ENCODE results near the gene NECTIN1.

The NECTIN1 gene

DNA sequence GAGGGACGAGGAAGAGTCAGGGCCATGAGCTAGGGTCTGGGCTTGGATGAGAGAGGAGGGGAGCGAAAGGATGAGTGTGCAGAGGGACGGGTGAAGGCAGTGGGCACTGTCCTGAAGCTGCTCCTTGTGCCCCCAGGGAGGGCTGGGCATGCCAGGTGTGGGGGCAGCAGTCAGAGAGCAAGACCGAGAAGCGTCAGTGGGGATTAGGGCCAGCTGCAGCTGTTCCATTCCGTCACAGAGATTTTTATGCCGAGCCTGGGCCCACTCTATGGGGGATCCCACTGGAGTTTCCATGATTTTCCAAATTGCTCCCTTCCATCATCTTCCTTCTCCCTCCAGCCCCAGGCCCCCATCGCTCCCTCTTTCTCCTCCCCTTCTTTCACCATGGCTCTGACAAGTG lies 93.2 kb downstream of the NECTIN1 start:
- DNase-seq, result no peak

DNA sequence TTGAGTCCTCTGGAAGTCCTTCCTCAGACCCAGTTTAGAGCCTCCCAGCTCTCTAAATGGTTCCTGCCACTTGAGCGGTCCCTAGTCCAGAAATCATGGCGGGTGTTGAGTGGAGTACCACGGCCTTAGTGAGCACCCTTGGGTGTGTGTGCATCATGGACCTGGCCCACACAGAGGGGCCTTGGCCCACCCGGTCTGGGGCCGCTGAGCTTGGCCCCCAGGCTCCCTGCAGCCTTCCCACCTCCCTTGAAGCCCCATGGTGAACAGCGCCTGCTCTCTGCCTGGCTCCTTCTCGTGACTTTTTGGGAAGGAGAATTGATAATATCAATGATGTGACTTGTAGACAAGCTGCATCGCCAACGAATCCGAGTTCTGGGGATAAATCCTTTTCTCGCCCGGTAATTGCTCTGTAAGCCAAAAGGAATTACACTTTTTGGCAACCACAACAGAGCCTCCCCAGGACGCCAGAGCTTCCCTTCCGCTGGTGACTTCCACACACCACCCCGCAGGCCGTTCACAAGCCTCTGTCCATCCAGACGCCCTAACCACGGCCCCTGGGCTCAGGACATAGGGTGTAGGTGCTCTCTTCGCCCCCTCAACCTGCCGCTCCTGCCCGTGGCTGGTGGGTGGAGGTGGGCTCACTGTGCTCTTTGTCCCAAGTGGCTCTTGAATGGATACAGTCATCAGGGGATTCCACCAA lies 93.8 kb downstream of the NECTIN1 start:
- DNase-seq, result no peak

DNA sequence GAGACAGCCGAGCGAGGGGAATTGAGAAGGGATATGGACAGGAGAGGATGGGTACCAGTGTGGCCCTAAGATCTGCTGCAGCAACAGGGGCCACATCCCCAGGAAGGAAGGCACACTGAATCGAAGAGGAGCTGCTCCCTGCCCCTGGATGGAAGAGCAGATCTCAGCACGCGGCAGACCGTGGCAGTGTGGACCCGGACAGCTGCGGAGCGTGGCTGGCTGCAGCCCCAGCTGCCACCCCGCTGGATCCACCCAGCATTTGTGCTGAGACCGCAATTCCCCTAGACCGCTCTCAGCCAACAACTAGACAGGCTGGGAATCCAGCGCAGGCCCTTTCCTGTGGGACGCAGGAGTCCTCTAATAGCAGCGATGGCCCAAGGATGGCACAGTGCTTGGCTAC lies 94.7 kb downstream of the NECTIN1 start:
- no peak for DNase-seq

DNA sequence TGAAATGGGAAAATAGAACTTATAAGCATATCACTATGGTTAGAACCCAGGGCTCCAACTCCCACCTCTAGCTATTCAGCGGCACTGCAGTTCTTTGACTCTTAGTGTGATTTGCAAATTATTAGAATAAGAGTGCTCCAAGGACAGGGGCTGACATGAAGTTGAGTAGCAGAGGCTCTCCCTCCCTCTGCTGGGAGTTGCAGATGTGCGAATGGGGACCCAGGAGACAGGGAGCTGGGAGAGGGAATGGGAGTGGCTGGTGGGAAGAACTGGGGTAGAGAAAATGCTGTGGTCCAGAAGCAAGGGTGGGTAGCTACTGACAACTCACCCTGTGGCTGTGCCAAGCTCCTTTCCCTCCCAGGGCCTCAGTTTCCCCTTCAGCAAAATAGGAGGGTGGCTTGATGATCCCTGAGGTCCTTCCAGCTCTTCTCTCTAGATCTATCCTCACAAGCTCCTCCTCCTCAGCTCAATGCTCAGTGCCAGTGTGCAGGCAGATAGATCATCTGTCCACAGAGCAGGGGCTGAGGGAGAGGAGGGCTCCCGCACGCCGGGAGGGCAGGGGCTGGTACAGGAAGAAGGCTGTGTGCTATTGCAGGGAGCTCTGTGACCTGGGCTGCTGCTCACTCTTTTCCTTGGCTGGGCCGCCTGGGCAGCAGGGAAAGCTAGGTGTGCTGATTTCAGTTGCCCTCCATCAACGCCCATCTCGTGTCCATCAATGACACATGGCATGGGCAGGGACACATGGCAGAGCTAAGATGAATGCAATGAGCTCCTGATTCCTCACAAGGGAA lies 99.0 kb downstream of the NECTIN1 start:
- DNase-seq, result no peak

DNA sequence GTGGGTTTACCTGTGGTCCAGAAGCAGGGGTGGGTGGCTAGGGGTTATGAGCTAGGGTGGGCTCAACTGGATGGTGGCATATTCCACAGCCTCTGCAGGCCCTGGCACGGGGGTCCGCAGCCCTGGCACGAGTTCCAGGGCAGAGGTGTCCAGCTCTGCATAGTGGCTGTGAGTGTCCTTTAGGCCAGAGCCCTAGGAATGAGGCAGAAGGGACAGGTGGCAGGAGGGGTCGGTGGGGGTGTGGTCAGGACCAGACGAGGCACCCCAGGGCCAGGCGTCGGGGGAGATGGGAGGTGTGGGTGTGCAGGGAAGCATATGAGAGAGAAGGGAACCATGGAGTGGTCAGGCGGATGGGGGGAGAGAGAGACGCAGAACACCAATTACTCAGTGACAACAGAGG lies 99.9 kb downstream of the NECTIN1 start:
- no peak for DNase-seq

DNA sequence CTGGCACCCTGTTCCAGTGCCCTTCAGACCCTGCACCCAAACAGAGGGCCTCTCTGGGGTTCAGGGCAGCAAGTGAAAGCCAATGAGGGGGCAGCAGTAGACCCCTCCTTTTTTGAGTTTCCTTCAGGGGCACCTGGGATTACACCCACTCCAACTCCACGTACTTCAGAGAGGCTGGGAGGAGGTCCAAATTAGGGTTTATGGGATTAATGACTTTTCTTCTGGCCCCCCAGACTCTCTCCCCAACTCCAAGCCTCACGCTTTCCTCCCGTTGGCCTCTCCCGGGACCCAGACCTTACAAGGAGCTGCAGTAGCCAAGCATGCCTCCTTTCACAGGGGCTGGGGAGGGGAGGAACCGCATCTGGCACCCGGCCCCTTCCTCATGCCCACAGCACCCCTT lies 101.7 kb downstream of the NECTIN1 start:
- DNase-seq, result no peak

DNA sequence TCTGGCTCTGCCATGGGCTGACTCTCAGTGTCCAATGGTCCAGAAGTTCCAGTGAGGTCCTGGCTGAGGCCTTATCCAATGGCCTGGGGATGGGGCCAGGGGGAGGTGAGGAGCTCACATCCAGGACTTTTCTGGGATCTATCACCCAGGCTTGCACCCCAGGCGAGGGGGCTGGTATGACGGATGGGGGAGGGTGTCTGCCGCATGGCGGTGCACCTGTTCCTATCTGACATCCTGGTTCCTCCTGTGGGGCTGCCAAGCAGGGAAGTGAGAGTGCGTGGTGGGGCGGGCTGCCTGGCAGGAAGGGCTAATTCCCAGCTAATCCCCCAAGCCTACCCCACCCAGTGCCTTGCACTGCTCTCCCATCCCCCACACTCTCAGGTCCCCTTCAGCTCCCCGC lies 102.1 kb downstream of the NECTIN1 start:
- no peak for DNase-seq

DNA sequence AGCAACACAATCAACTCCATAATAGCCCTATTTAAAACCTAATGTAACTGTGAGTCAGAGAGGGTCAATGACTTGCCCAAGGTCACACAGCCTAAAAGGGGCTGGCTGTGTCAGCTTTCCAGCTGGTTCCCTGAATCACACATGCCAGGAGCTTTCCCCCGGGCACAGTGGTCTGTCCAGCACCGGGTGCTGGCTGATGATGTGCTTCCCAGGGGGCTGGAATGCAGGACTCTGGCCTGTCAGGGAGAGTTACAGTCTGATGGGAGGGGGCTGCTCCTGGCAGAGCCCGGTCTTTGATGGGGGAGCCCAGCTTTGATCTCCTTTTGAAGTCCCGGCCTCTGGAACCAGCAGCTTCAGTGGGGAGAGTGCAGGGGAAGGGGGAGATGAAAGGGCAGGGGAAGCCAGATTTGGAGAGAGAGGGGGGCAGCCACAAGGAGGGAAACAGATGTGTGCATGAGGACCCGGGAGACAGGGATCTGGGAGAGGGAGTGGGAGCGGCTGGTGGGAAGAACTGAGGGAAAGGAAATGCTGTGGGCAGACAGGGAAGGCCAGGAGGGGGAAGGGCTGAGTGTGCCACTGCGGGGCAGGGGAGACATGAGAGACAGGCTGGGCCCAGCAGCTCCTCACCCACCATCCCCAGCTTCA lies 102.7 kb downstream of the NECTIN1 start:
- DNase-seq, result no peak

DNA sequence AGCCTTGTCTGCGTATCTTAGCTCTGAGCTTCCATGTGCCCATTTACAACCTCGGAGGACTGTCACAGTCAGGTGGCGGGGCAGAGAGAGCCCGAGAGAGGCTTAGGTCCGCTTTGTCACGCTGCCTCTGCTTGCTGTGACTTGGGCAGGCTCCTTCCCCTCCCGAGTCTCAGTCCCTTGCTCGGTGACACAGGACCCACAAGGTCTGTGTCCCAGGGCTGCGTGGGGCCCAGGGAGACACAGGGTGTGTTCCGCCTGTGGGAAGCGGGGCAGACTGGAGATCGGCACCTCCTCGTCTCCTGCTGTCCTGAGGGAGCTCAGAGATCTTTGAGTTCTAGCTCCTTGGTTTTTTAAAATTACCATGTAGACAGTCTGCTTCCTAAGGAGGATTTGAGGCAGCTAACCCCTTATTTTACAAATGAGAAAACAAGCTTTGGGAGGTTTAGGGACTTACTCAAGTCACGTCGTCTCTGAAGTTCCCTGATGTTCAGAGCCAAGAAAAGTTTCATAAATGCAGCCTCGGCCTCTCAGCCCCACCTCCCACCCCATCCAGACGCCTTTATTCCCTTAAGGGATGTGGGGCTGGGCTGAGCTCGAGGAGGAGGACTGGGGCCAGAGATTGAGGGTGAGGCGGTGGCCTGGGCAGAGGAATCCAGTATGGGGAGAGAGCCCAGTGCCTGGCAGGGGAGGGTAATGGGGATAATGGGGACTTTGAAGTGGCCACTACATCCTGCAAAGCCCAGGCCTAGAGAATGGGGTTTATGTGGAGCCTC lies 103.6 kb downstream of the NECTIN1 start:
- DNase-seq, result no peak

DNA sequence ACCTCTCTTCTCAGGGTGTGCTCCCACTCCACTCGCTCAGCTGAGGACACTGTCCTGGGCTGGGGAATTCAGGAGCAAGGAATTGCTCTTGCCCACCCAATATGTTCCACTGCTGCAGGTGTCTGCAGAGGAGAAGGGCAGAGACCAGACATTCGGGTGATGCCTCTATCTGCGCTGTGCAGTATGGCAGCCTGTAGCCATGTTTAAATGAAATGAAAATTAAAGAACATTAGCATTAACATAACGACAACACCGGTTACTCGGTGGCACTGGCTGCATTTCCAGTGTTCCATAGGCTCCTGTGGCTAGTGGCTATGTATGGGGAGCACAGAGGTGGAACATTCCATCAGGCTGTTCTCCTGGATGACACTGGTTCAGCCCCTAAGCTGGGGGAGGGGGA lies 104.4 kb downstream of the NECTIN1 start:
- no peak for DNase-seq

DNA sequence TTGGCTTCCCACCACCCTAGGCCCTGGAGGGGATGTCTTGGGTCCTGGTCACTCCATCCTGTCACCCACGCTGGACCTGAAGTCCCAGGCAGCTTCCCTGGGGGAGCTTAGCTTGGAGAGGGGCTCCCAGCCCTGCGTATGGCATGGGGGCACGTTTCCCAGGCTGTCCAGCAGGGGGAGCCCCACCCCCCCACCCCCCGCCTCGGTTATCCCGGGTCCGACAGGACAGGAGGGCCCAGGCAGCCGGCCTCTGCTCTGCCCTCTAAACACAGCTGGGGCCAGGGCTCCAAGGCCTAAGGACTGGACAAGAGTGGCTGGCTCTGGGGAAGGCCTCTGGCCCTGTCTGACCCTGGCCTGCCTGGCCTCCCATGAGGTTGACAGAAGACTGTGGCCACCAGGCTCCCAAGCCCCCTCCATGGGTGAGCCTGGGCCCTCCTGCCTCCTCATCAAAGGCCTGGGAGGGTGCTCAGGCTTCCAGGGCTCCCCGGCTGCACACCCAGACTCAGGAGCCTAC lies 104.8 kb downstream of the NECTIN1 start:
- no peak for DNase-seq

DNA sequence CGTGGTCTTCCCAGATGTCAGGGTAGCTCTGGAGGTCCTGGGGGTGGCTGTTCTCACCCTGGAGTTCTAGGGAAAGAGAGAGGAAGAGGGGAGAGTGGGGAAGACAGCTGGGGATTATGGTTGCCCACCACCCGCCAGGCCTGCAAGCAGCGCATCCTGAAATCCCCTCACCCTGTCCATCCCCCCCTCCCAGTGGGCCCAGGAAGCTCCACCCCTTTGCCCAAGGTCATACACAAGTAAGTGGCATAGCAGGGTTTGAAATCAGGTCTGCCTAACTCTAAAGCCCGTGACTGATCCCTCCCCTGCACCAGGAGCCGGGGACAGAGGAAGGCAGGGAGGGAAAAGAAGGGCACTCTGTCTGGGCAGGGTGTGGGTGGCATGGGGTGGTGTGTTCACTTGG lies 105.3 kb downstream of the NECTIN1 start:
- no peak for DNase-seq

DNA sequence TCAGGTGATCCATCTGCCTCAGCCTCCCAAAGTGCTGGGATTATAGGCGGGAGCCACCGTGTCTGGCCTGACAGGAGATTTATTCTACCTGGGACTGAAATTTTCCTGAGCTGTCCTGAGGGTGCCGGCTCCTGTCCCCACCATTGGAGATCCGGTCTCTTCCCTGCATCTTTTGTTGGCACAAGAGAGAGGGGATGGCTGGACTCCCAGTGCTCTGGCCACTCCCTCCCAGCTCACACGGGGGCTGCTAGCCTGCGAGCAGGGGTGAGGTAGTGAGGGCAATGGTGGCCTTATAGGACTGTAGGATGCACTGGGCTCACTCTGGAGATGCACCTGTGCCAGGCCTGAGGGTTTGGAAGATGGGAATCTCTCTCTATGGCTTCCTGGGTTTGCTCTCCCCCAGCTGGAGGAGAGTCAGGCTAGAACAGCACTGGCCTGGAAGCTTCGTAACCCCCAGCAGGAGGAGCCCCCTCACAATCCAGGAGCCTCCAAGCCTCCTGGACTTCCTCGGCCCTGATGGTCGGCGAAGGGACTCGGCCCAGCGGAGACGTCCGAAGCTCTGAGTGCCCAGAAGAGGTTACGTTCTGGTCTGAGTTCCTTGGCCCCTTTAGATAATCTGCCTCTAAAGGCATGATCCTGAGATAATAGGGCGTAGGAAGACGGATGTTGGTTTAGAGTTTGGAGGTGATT lies 106.4 kb downstream of the NECTIN1 start:
- no peak for DNase-seq

DNA sequence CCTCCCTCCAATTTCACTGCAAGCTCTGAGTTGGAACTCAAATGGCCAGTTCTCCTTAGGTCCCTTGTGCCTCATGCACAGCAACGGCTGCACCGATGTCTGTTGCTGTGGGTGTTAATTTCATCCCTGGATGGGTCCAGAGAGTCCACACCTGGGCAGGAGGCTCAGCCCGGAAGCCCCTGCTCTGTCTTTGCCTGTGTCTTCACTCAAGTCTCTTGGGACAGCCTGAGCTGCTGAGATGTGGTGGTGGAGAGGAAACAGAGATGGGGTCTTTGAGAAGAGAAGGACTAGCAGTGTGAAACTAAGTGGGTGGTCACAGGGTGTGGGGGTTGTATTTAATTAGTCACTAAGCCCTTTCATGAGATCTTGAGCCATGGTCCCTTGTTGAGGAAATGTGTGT lies 109.3 kb downstream of the NECTIN1 start:
- DNase-seq, result no peak

DNA sequence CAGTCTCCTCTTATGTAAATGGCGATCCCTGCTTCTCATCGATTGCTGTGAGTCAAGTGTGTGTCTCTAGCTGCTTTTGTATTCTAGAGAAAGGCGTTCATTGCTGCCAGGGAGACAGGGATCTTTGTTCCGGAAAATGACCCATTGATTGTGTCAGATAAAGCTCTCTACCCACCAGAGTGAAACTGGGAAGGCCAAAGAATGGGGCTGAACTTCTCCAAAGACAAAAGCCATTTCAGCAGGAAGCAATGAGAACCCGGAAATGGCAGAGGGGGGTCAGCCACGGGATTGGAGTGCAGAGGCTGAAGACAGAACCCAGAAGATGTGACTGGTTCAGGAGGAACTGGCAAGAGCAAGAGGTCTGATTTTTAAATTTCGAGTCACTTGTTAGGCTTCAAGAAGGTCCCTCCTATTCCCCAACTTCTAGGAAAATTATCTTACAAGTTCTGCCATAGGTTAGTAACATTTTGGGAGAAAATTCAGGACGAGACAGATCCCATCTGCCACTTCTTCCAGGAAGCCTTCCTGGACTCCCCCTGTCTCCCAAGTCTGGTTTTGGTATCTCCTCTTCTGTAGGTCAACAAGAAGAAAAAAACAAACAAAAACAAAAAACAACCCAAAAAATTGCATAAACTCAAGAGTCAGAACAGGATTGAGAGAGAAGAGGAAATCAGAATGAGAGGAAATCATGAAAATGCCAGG lies 110.6 kb downstream of the NECTIN1 start:
- no peak for DNase-seq

DNA sequence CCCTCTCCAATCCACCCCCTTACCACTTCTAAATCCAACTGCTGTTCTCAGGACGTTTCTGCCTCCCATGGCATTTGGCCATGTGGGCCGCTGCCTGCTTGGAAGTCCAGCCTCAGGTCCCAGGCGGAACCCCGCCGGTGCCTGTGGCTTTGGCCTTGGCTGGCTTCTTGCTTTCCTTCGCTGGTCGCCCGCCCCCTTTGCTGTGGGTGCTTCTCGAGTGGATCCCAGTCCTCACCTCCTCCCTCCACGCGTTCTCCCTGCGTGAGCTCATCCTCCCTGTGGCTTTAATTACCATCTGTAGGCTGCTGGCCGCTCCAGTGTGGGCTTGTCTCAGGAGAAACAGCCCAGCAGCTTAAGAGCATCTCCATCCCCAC lies 111.7 kb downstream of the NECTIN1 start:
- DNase-seq, result no peak

DNA sequence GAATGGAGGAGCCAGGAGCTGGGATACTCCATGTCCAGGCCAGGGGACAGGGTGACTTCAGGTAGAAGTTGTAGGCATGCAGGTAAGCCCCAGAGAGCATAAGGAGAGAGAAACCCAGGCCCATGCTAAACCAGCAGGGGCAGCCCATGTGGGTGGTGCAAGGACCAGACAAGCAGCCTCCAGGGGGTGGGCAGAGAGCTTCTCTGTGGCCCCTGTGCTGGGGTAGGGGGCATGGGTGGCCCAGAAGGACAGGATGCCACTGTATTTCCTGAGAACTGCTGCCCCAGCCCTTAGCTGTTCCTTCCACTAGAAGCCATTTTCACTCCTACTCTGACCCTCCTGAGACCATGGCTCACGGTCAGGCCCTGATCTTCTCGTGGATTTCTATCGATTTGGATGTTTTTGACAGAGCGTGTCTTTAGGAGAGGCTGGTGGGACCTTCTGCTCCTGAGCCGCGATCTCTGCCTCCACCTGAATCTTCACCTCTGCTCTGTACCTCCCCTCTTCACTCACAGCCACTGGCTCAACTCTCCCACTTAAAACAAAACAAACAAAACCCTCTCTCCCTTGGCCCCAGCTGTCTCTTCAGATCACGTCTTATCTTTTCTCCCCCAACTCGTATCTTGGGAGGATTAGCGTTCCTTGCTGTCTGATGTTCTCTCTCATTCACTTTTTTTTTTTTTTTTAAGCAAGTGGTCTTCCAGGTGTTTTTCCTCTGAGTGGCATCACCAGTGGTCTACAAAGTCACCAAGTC lies 112.2 kb downstream of the NECTIN1 start:
- no peak for DNase-seq

DNA sequence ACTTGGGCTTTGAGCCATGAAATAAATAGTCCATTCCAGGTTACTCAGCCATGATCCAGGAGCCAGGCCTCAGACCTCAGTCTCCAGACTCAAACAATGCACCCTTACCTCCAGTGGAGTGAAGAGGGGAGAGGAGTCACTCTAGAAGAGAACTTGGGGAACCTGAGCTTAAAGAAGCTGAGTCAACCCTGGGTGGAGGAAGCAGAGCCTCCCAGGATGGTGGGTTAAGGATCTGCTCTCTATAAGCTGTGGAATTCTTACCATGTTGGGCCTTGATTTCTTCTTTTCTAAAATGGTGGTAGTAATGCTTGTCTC lies 113.2 kb downstream of the NECTIN1 start:
- DNase-seq, result no peak

DNA sequence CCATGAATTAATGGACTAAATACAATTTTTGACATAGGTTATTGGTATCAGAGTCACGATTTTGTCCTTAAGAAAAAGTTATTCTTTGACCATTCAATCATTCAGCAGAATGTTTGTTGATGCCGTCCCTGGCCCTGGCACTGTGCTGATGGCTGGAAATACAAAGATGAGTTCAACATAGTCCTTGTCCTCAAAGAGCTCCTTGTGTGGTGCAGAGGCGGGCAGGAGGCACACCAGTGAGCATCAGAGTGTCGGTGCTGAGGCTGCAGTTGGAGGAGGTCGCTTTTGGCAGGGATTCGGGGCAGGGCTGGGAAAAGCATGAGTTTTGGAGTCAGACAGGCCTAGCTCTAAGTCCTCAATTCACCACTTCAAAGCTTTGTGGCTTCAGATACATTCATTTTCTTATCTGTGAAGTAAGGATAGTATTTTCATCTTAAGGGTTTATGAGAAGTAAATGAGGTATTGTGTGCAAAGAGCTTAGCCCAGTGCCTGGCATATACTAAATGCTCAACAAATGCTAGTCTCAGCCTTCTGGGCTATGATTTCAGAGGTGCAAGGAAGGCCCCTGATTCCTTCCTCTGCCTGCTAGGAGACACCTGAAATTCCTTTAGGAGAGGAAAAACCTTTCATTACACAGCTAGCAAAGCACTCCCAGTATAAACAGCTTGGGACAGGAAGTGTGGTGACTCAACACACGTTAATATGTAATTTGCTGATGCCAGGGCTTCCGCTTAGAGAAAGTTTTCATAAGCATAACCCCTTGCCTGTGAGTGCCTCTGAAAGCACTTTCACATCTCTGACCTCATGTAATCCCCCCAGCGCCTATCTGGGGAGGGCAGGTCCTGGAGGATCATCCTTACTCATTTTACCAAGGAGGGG lies 113.8 kb downstream of the NECTIN1 start:
- no peak for DNase-seq

All from DMS79 (cell line).